ENCODE data around the gene STEAP3. TPM values are rescaled to one million over a fixed set of nuclear protein-coding genes. Genes with fewer than 3 reads are reported as not detected.

STEAP3 gene
- total and polyA plus RNA-seq, 2 donors, result 1.1 to 10.6 TPM

- H3K27ac ChIP-seq (ENCODE audit: low read depth), result no peak overlapping the region
- H3K4me3 ChIP-seq (ENCODE audit: low read depth, low read length), result no peak overlapping the region
- no peaks in the 10 kb centered on the region for H3K4me1 ChIP-seq (ENCODE audit: insufficient read depth)
- no peaks in the 10 kb centered on the region for H3K36me3 ChIP-seq (ENCODE audit: insufficient read depth)
- 81% methylated on average over 7 of the region's 7 CpGs for WGBS
- DNase-seq (ENCODE audit: extremely low spot score), result no peak
Measured at GRCh38 chr2:119225105-119225865, 1.7 kb downstream of the STEAP3 start.

GRCh38 chr2:119225926-119226325, 2.3 kb downstream of the STEAP3 start:
- DNase-seq (ENCODE audit: extremely low spot score), result no peak
- Histone ChIP-seq H3K27ac (ENCODE audit: low read depth) (no peak overlapping the region), H3K4me3 (ENCODE audit: low read depth, low read length) (no peak overlapping the region), H3K4me1 (ENCODE audit: insufficient read depth) (no peaks in the 10 kb centered on the region), H3K36me3 (ENCODE audit: insufficient read depth) (no peaks in the 10 kb centered on the region)
- WGBS, result 76% methylated on average over 9 of the region's 9 CpGs

GRCh38 chr2:119227346-119227745, 3.7 kb downstream of the STEAP3 start:
- 93% methylated on average over 12 of the region's 12 CpGs for WGBS
- DNase-seq (ENCODE audit: extremely low spot score), result no peak
- Histone ChIP-seq H3K27ac (ENCODE audit: low read depth) (no peak overlapping the region), H3K4me1 (ENCODE audit: insufficient read depth) (no peaks in the 10 kb centered on the region), H3K36me3 (ENCODE audit: insufficient read depth) (no peaks in the 10 kb centered on the region), H3K4me3 (ENCODE audit: low read depth, low read length) (no peak overlapping the region)

- no peak for DNase-seq (ENCODE audit: extremely low spot score)
- 94% methylated on average over 5 of the region's 5 CpGs for WGBS
- H3K4me1 ChIP-seq (ENCODE audit: insufficient read depth), result no peaks in the 10 kb centered on the region
- no peak overlapping the region for H3K4me3 ChIP-seq (ENCODE audit: low read depth, low read length)
- H3K36me3 ChIP-seq (ENCODE audit: insufficient read depth), result no peaks in the 10 kb centered on the region
- no peak overlapping the region for H3K27ac ChIP-seq (ENCODE audit: low read depth)
Measured at GRCh38 chr2:119228136-119228535, 4.5 kb downstream of the STEAP3 start.

GRCh38 chr2:119228964-119229363, 5.3 kb downstream of the STEAP3 start:
- no peaks in the 10 kb centered on the region for H3K4me1 ChIP-seq (ENCODE audit: insufficient read depth)
- H3K27ac ChIP-seq (ENCODE audit: low read depth), result no peak overlapping the region
- no peak overlapping the region for H3K4me3 ChIP-seq (ENCODE audit: low read depth, low read length)
- 95% methylated on average over 7 of the region's 7 CpGs for WGBS
- no peaks in the 10 kb centered on the region for H3K36me3 ChIP-seq (ENCODE audit: insufficient read depth)
- DNase-seq (ENCODE audit: extremely low spot score), result no peak

- WGBS, result 86% methylated on average over 3 of the region's 3 CpGs
- H3K36me3 ChIP-seq (ENCODE audit: insufficient read depth), result no peaks in the 10 kb centered on the region
- no peak overlapping the region for H3K27ac ChIP-seq (ENCODE audit: low read depth)
- no peak for DNase-seq (ENCODE audit: extremely low spot score)
- no peak overlapping the region for H3K4me3 ChIP-seq (ENCODE audit: low read depth, low read length)
- H3K4me1 ChIP-seq (ENCODE audit: insufficient read depth), result no peaks in the 10 kb centered on the region
Measured at GRCh38 chr2:119229716-119230115, 6.1 kb downstream of the STEAP3 start.

- Histone ChIP-seq H3K4me3 (ENCODE audit: low read depth, low read length) (no peak overlapping the region), H3K36me3 (ENCODE audit: insufficient read depth) (no peaks in the 10 kb centered on the region), H3K4me1 (ENCODE audit: insufficient read depth) (no peaks in the 10 kb centered on the region), H3K27ac (ENCODE audit: low read depth) (no peak overlapping the region)
- WGBS, result 71% methylated on average over 28 of the region's 28 CpGs
- no peak for DNase-seq (ENCODE audit: extremely low spot score)
Measured at GRCh38 chr2:119230219-119231185, 6.9 kb downstream of the STEAP3 start.

- WGBS, result 94% methylated on average over 10 of the region's 10 CpGs
- no peak for DNase-seq (ENCODE audit: extremely low spot score)
- H3K27ac ChIP-seq (ENCODE audit: low read depth), result no peak overlapping the region
Measured at GRCh38 chr2:119231975-119232665, 8.5 kb downstream of the STEAP3 start.

GRCh38 chr2:119232666-119232993, 9.0 kb downstream of the STEAP3 start:
- DNase-seq (ENCODE audit: extremely low spot score), result no peak
- Histone ChIP-seq H3K4me1 (ENCODE audit: insufficient read depth) (no peaks in the 10 kb centered on the region), H3K36me3 (ENCODE audit: insufficient read depth) (no peaks in the 10 kb centered on the region), H3K27ac (ENCODE audit: low read depth) (no peak overlapping the region), H3K4me3 (ENCODE audit: low read depth, low read length) (no peak overlapping the region)
- WGBS, result 89% methylated on average over 3 of the region's 3 CpGs

More at GRCh38 chr2:119231975-119232665, 8.5 kb downstream of the STEAP3 start:
- Histone ChIP-seq H3K4me1 (ENCODE audit: insufficient read depth) (no peaks in the 10 kb centered on the region), H3K4me3 (ENCODE audit: low read depth, low read length) (no peak overlapping the region), H3K36me3 (ENCODE audit: insufficient read depth) (no peaks in the 10 kb centered on the region)

- no peak for DNase-seq (ENCODE audit: extremely low spot score)
- no peak overlapping the region for H3K4me3 ChIP-seq (ENCODE audit: low read depth, low read length)
- H3K27ac ChIP-seq (ENCODE audit: low read depth), result no peak overlapping the region
- no peaks in the 10 kb centered on the region for H3K36me3 ChIP-seq (ENCODE audit: insufficient read depth)
- 98% methylated on average over 7 of the region's 7 CpGs for WGBS
- no peaks in the 10 kb centered on the region for H3K4me1 ChIP-seq (ENCODE audit: insufficient read depth)
Measured at GRCh38 chr2:119233326-119234020, 9.8 kb downstream of the STEAP3 start.

- Histone ChIP-seq H3K36me3 (ENCODE audit: insufficient read depth) (no peaks in the 10 kb centered on the region), H3K27ac (ENCODE audit: low read depth) (no peak overlapping the region), H3K4me3 (ENCODE audit: low read depth, low read length) (no peak overlapping the region), H3K4me1 (ENCODE audit: insufficient read depth) (no peaks in the 10 kb centered on the region)
- WGBS, result 71% methylated on average over 13 of the region's 13 CpGs
- no peak for DNase-seq (ENCODE audit: extremely low spot score)
Measured at GRCh38 chr2:119234021-119235019, 10.7 kb downstream of the STEAP3 start.

- H3K36me3 ChIP-seq (ENCODE audit: insufficient read depth), result no peaks in the 10 kb centered on the region
- H3K27ac ChIP-seq (ENCODE audit: low read depth), result no peak overlapping the region
- no peaks in the 10 kb centered on the region for H3K4me1 ChIP-seq (ENCODE audit: insufficient read depth)
- no peak overlapping the region for H3K4me3 ChIP-seq (ENCODE audit: low read depth, low read length)
- 95% methylated on average over 1 of the region's 1 CpG for WGBS
- DNase-seq (ENCODE audit: extremely low spot score), result no peak
Measured at GRCh38 chr2:119236796-119237195, 13.2 kb downstream of the STEAP3 start.

All from urinary bladder (tissue), 4 donors.